HEK293T (cell line): ENCODE results near the gene PAPPA.

ENCODE experiments used
- BHLHE40 ChIP-seq: fragments of 450-650 bp; IDR thresholded peaks from 2 replicates; pipeline ENCODE4 v1.6.1; 2016; ENCODE audit warnings: mild to moderate bottlenecking, moderate library complexity, borderline replicate concordance
- CTBP1 ChIP-seq: fragments of 450-650 bp; IDR thresholded peaks from 2 replicates; pipeline ENCODE4 v1.6.1; 2016; ENCODE audit warnings: borderline replicate concordance
- ELF4 ChIP-seq: fragments of 450-650 bp; IDR thresholded peaks from 2 replicates; pipeline ENCODE4 v1.6.1; 2017; ENCODE audit warnings: antibody characterized with exemption
- FOXA1 ChIP-seq: fragments of 450-650 bp; IDR thresholded peaks from 2 replicates; pipeline ENCODE4 v1.6.1; 2016; ENCODE audit warnings: mild to moderate bottlenecking
- FOXK2 ChIP-seq: fragments of 450-650 bp; IDR thresholded peaks from 2 replicates; pipeline ENCODE4 v1.6.1; 2016; ENCODE audit warnings: mild to moderate bottlenecking
- SP1 ChIP-seq: fragments of 450-650 bp; IDR thresholded peaks from 2 replicates; pipeline ENCODE4 v1.6.1; 2017
- TARDBP ChIP-seq: fragments of 450-650 bp; IDR thresholded peaks from 2 replicates; pipeline ENCODE4 v1.6.1; 2016
- TF ChIP-seq, protein P1 (sequence below): fragments of 450-650 bp; IDR thresholded peaks from 2 replicates; pipeline ENCODE4 v1.6.1; 2016

DNA sequence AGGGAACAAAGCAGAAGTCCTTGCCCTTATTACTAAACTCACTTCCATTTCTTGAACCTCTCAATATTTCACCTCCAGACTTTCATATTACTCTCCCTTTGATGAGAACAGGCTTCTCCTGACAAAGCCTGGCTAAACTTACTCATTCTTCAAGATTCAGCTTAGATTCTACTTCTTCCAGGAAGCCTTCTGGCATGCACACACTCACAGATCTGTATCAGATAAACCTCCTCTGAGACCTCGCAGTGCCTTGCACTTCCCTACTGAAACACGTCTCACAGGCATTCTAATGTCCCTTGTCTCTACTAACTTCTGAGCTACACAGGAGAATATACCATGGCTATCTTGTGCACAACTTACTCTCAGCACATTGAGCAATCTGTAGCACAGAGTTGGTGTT is 16.6 kb upstream of the PAPPA start:
- TF ChIP-seq FOXK2 (no peak), ELF4 (no peak), SP1 (no peak), FOXA1 (no peak), TARDBP (no peak), BHLHE40 (no peak), CTBP1 (no peak)
- TF ChIP-seq, protein P1, sequence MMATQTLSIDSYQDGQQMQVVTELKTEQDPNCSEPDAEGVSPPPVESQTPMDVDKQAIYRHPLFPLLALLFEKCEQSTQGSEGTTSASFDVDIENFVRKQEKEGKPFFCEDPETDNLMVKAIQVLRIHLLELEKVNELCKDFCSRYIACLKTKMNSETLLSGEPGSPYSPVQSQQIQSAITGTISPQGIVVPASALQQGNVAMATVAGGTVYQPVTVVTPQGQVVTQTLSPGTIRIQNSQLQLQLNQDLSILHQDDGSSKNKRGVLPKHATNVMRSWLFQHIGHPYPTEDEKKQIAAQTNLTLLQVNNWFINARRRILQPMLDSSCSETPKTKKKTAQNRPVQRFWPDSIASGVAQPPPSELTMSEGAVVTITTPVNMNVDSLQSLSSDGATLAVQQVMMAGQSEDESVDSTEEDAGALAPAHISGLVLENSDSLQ: no peak
